Retinal pigment epithelial cell (primary cell): ENCODE measurements around the gene MAP6.

ENCODE experiments used
- DNase-seq: peaks from one replicate; pipeline ENCODE4 v3.0.0-alpha.2; 2010; ENCODE audit warnings: low read depth
- H3K4me3 ChIP-seq: 2 replicates; pipeline ENCODE4 v1.5.1; 2011; ENCODE audit warnings: mild to moderate bottlenecking, low read length, control low read depth, moderate library complexity
- TF ChIP-seq, protein P1 (sequence below): conservative IDR thresholded peaks from 2 replicates; pipeline ENCODE4 v1.5.1; 2011; ENCODE audit warnings: low read depth, low read length, control low read depth, inconsistent platforms

Gene MAP6

DNA sequence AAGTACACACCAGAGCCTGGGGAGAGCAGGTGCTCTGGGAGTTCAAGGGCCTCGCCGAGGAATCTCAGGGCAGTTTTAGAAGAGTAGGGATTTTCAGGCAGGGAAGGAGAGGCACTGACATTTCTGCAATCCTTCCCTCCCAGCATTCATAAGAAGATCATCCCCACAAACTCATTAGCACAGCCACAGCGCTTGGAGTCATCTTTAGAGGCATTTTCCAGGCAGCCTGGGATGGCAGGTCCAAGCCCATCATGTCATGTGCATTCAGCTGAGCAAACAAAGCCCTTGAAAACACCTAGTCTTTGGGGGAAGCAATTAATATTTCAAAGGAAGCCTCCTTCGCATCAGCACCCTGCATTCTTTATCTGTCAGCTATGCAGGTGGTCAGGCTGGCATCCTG lies 43.8 kb downstream of the MAP6 start:
- TF ChIP-seq, protein P1, sequence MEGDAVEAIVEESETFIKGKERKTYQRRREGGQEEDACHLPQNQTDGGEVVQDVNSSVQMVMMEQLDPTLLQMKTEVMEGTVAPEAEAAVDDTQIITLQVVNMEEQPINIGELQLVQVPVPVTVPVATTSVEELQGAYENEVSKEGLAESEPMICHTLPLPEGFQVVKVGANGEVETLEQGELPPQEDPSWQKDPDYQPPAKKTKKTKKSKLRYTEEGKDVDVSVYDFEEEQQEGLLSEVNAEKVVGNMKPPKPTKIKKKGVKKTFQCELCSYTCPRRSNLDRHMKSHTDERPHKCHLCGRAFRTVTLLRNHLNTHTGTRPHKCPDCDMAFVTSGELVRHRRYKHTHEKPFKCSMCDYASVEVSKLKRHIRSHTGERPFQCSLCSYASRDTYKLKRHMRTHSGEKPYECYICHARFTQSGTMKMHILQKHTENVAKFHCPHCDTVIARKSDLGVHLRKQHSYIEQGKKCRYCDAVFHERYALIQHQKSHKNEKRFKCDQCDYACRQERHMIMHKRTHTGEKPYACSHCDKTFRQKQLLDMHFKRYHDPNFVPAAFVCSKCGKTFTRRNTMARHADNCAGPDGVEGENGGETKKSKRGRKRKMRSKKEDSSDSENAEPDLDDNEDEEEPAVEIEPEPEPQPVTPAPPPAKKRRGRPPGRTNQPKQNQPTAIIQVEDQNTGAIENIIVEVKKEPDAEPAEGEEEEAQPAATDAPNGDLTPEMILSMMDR = no peak
- DNase-seq = no peak
- no peak overlapping the region for H3K4me3 ChIP-seq

DNA sequence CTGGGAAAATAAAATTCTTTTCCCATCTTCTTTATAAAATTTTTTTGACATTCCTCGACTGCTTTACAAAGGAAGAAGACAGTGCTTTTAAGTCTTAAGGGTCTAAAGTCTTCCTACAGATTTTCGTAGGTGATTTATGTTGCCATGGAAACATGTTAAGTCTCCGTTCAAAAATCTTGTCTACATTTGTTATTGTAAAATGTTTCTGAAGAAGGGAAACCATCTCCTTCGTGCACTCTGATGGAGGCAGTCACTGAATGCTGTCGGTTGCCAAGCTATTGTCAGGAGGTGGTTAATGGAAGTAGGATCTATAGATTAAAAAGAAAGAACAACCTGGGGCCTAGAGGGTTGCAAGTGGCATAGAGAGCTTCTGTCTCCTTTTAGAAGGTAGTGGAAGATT lies 52.6 kb downstream of the MAP6 start:
- no peak overlapping the region for H3K4me3 ChIP-seq
- TF ChIP-seq, protein P1 = no peak
- no peak for DNase-seq

DNA sequence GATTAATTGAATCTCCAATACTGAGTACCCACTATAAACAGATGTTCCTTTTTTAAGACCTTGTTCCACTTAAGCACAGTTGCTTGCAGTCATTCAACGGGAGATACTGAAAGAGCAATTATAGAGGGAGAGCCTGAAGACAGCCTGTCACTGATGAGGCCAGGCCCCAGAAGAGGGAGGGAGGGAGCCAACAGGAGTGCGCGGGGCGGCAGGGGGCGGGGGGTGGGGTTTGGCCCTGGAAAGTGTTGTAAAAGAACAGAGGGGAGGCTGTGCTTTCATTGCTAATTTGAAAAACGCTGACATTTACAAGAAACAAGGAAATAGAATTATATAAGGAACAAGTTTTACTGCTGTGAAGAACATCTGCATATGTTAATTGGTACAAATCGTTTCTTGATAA lies 53.1 kb downstream of the MAP6 start:
- DNase-seq = no peak
- TF ChIP-seq, protein P1 = no peak
- no peak overlapping the region for H3K4me3 ChIP-seq

DNA sequence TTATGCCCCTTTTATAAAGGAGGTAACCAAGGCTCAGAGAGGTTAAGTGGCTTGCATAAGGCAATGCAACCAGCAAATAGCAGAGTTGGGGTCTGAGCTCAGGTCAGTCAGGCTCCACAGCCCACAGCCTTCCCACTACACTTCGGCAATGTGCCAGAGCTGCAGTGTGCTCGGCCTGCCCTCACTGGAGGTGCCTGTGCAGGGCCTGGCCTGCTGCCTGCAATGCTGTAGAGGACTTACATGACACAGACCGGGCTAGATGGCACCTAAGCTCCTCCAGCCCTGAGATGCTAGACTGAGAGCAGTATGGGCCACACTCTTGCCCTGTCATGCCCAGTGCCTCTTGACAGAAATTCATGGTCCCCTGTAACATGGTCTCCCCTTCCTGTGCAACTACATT lies 57.0 kb downstream of the MAP6 start:
- no peak for DNase-seq
- TF ChIP-seq, protein P1 = no peak
- H3K4me3 ChIP-seq = no peak overlapping the region

DNA sequence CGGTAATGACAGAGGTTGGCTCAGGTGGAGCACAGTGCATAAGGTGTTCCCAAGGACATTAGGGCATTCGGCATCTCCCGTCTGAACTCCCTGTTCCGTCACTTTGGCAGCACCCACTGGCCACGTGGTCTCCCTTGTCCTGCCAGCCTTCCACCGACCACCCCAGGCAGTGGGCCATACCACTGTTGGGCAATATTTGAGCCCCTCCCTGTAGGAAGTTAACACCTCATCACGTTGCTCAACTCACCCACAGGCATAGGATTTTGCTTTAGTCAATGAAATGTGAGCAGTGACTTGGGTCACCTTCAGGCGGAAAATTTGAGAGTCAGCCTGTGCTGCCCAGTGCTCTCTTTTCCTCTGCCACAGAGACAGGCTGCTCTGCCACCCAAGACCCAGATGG lies 62.7 kb downstream of the MAP6 start:
- no peak overlapping the region for H3K4me3 ChIP-seq
- DNase-seq = no peak
- TF ChIP-seq, protein P1 = no peak

DNA sequence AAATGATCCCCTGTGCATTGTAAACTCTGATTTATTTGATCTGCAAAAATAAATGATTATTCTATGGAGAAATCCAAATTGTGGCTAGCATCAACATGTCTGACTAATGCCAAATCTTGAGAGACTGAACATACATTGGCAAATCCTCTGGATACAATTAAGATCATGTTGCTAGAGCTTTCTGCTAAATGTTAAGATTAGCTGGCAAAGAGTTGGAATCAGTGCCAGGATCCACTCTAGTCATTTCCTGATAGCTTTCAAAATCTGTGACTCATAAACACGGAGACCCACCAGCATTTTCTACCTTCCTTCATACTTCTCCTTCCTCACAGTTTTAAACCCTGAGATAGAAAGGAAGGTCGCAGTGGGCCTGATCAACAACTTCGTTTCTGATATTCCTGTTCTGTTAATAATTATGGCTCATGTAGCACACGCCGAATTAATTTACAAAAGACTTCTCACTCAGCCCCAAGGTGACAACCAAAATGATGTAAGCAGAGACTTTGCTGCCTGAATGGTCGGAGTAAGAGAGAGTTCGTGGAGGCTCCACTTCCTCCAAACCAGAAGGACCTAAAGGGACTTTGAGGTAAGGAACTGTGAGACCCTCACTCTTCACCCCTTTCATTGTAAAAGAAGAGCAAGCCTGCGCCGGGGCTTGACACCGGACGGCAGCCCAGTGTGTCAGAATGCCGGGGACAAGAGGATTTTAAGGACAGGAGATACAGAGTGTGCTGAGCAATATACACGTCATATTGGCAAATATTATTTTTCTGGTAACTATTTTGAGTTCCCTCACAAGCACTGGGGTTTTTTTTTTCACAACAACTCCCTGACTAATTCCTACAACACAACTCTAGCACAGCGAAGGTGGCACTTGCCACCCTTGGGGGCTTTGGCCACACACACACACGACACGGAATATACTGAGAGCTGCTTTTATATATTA lies 64.8 kb downstream of the MAP6 start:
- TF ChIP-seq, protein P1 = no peak
- no peak overlapping the region for H3K4me3 ChIP-seq
- DNase-seq = peak; percentile 83

DNA sequence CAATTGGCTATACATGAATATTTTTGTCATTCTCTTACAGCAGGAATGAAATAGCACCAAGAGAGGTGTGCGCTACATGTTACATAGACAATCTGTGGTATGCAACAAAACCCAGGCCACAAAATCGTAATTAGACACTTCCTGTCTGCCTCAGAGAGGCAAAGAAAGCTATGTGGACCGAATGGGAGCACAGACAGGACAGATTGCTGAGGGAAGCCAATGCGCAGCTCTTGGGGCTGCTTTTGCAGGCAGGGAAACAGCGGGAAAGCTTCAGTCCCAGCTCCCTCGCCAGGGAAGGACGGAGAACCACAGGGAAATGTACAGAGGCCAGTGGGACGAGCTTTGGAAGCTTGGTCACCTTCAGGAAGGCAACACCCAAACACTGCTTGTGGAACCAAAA lies 65.9 kb downstream of the MAP6 start:
- no peak for DNase-seq
- TF ChIP-seq, protein P1 = no peak
- H3K4me3 ChIP-seq = no peak overlapping the region
